ENCODE measurements around the gene HEPACAM.

Gene HEPACAM

DNA sequence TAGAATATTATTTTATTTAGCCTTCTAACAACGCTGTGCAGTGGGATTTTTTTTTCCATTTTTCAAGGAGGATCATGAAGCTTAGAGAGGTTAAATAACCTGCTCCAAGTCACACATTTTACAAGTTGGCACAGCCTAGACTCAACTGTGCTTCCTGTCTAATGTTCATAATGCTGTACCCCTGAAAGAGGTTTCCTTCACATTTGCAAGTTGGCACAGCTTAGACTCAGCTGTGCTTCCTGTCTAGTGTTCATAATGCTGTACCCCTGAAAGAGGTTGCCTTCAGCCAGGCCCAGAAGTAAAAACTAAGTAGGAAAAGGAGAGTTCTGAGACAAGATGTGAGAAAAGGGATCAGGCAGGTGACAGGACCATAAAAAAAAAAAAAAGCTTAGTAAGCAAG, 7.9 kb upstream of the HEPACAM start:
- no peak overlapping the region for H3K4me3 ChIP-seq (ENCODE audit: low read depth, low read length)

GRCh38 chr11:124943254-124943616, 7.4 kb upstream of the HEPACAM start:
- no peak overlapping the region for H3K4me3 ChIP-seq (ENCODE audit: low read depth, low read length)

DNA sequence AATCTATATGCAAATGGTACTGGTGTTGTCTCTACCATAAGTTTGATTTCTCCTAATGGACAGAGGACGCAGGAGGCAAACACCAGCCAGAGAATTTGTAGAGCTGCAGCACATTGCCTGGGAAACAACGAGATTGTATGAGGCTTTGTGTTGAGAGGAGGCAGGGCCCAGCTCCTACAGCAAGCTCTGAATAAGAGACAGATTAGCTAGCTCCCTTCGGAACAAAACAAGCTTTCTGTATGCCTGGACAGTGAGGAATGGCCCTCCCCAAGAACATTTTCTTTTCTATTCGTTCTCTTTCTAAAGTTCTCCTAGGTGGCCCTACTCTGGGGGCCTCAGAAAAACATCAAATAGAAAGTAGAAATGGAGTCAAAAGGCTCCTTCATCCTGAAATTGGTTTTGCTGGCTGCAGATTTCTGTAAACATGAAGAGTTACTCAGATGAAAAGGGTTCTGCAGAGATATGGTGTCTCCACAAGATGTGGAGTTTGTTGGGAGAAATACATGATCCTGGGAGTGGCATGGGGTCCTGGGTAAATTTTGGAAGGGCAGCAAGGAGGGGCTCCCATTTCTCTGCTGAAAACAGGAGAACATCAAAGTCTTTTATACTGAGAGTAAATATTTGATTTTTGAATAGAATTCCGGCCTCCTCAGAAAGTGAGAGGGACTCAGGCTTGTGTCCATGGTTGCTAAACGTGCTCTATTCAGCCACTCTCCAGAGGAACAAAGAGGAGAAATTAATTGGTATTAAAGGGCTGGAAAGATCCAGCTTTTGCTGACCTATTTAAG, 6.8 kb upstream of the HEPACAM start:
- no peak overlapping the region for H3K4me3 ChIP-seq (ENCODE audit: low read depth, low read length)

DNA sequence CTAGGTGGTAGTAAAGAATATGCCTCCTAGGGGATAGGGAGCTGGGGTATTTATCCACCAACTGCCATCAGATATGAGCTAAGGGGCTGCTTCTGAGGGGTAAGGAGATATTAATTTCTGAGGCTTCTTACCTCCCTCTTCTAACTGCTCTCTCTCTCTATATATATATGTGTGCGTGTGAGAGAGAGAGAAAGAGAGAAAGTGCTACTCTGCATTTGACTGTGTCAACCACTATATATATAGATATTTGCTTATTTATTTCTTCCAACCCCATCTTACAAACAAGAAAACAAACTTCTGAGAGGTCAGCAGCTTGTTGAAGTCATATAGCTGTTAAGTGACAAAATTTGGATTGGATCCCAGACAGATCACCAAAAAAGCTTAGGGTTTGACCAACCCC, 5.9 kb upstream of the HEPACAM start:
- no peak overlapping the region for H3K4me3 ChIP-seq (ENCODE audit: low read depth, low read length)

- H3K4me3 ChIP-seq (ENCODE audit: low read depth, low read length), result no peak overlapping the region
These were observed 3.1 kb upstream of the HEPACAM start for GRCh38 chr11:124938970-124939369.

DNA sequence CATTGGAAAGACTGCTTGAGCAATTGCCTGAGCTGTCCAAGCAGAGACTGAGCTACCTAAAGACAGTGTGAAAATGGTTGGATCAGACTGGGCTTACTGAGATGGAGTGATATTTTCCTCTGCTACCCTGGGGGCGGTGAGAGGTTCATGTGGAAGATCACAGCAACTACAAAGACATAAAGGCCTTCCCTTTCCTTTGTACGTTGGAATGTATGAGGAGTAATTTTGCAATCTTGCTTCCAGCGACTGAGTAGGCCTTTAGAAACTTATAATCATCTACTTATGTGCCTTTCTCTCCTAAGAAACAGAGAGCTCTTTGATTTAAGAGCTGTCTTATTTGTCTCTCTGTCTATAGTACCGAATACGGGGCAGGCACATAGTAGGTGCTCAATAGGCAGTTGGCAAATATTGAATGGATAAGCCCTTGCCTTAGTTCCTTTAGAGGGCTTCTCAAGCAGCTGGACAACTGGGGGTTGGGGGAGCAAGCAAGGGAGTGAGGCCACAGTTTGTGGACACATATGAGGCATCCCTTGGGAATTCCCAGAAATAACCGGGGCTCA, 2.4 kb upstream of the HEPACAM start:
- H3K4me3 ChIP-seq (ENCODE audit: low read depth, low read length), result no peak overlapping the region

- no peak overlapping the region for H3K4me3 ChIP-seq (ENCODE audit: low read depth, low read length)
These were observed 1.6 kb upstream of the HEPACAM start for GRCh38 chr11:124937336-124937935.

GRCh38 chr11:124934862-124935547, 842 bp downstream of the HEPACAM start:
- no peak overlapping the region for H3K4me3 ChIP-seq (ENCODE audit: low read depth, low read length)

GRCh38 chr11:124930799-124931198, 5.0 kb downstream of the HEPACAM start:
- H3K4me3 ChIP-seq (ENCODE audit: low read depth, low read length), result no peak overlapping the region

DNA sequence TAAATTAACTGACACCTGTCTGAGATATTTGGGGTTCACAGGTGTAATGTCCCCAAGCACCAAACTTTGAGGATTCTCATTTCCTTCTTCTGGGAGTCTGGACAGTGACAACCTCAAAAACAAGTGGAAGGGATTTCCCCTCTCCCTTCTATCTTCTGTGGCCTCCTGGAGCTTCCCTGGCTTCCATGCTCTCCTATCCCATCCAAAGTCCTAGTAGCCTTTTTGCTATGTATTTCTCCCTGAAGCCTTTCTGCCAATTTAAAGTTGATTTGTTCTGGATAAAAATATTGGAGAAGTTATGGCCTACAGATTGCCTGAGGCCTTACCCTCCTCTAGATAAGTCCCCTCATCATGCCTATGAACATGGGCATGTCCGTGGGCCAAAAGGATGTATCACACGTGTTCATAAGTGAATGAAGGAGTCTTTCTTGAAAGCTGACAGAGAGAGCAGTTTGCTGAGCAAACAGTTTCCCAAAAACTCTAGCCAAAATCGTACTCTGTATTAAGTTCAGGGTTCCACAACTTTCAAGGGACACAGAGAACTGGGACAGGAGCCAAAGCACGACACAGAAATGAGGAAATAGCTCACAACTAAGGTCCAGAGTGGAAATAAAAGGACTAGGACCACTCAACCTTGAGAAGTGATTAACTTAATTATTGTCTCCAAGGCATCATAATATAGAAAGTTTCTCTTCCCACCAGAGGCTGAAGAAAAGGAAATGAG, 6.7 kb downstream of the HEPACAM start:
- no peak overlapping the region for H3K4me3 ChIP-seq (ENCODE audit: low read depth, low read length)

GRCh38 chr11:124923296-124923695, 12.6 kb downstream of the HEPACAM start:
- no peak overlapping the region for H3K4me3 ChIP-seq (ENCODE audit: low read depth, low read length)

- H3K4me3 ChIP-seq (ENCODE audit: low read depth, low read length), result no peak overlapping the region
These were observed 13.0 kb downstream of the HEPACAM start for GRCh38 chr11:124922831-124923230.

DNA sequence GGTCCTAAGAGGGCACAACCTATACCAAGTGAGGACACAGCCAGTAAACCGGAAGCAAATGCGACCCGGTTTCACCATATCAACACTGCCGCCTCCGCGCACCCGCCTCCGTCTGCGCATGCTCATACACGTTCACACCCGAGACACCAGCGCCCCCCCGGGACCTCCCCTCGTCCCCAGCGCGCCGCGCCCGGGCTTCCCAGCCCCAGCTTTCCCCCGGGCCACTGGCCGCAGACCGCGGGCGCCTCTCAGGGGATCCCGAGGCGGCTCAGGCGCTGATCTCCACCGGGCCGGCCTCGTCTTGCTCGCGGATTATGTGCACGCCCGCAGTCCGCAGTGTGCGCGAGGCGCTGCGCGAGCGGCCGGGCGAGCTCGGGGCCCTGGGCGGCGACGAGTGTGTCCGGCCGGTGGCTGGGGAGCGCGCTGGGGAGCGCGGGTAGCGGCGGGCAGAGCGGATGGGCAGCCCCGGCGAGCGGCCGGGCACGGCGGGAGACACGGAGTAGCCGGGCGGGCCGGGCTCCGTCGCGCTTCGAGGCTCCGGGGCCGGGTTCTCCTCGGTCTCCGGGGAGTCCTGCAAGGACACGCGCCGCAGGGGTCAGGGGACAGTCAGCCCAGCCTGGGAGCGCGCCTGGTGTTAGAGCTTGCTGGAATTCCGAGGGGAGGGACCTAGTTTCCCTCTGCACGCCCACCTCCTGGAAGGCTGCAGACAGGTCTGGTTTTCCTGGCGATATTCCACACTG, 14.8 kb downstream of the HEPACAM start:
- H3K4me3 ChIP-seq (ENCODE audit: low read depth, low read length), result peak overlapping the region; percentile 25

DNA sequence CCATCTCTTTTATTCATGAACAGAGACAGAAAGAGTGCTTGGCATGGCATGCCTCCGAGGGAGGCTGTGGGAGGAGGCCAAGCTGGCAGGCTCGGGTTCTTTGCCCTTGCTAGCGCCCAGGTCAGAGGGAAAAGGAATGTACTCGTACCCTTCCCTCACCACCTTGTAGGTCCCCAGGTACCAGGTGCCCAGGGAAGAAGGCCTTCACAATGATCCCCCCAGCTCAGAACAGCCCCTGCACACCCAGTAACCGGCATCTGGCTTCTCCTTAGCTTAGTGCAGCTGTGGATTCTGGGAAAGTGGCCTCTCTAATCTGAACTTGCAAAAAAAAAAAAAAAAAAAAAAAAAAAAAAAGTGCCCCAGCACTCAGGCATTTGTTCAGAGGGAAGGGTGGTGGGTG, 15.5 kb downstream of the HEPACAM start:
- peak overlapping the region; percentile 25 for H3K4me3 ChIP-seq (ENCODE audit: low read depth, low read length)

DNA sequence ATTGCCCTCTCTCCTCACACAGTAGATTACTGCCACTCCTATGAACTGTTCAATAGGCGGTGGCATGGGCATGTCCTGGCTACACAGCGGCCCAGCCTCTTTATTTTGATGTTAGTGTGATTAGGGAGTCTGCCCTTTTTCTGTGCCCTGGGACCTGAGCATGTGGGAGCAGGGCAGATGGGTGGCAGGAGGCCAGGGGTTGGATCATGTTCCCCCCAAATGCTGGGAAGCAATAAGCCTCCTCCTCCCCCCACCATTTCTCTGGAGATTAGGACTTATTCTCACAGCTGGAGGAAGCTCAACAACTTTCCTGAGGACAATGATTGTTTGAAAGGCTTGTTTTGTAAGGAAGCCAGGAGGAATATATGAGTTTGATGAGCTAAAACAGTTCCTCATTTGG, 15.9 kb downstream of the HEPACAM start:
- H3K4me3 ChIP-seq (ENCODE audit: low read depth, low read length), result no peak overlapping the region

DNA sequence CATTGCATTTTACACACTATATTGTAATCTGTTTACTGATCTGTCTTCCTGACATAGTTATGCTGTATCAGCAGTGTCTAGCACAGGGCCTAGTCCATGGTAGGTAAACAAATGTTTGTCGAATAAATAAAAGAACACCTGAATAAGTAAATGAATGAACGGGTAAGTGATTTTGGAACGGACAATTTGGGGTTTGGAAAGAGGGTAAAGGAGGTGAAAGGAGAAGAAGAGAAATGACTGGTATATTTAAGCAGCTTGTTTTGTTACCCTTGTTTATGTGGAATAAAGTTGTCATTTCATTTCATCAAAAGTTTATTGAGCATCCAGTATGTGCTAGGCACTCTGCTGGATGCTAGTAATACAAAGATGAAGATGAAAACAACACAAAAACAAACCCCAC, 16.9 kb downstream of the HEPACAM start, which contains the start of gene HEPN1:
Gene HEPN1, plus strand, starts transcription at position 301 of the 400 bp plus-strand sequence.
- H3K4me3 ChIP-seq (ENCODE audit: low read depth, low read length), result no peak within 1 kb of the TSS

DNA sequence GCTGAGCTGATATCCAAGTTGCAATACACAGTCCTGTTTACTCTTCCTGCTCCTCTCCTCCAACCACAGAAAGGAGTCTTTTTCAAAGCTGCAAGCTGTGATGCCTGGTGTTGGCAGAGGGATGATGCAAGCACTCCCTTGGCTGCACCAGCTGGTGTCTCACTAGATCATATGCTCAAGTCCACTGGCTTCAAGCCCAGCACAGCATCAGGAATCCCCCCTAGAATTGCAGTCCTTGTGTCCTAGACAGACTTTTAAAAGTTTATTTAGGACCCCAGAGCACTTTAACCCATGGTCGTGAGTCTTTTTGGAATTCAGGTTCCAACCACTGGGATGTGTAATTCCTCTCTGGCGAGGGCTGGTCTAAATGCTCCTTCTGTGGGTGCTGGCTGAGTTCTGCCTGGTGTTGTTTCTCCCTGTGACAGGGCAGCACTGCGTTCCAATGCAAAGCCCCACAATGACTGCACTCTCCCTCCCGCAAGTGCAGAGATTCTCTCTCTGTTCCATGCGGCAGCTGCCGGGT, 18.7 kb downstream of the HEPACAM start:
- H3K4me3 ChIP-seq (ENCODE audit: low read depth, low read length), result no peak overlapping the region

GRCh38 chr11:124916370-124916710, 19.5 kb downstream of the HEPACAM start:
- no peak overlapping the region for H3K4me3 ChIP-seq (ENCODE audit: low read depth, low read length)

DNA sequence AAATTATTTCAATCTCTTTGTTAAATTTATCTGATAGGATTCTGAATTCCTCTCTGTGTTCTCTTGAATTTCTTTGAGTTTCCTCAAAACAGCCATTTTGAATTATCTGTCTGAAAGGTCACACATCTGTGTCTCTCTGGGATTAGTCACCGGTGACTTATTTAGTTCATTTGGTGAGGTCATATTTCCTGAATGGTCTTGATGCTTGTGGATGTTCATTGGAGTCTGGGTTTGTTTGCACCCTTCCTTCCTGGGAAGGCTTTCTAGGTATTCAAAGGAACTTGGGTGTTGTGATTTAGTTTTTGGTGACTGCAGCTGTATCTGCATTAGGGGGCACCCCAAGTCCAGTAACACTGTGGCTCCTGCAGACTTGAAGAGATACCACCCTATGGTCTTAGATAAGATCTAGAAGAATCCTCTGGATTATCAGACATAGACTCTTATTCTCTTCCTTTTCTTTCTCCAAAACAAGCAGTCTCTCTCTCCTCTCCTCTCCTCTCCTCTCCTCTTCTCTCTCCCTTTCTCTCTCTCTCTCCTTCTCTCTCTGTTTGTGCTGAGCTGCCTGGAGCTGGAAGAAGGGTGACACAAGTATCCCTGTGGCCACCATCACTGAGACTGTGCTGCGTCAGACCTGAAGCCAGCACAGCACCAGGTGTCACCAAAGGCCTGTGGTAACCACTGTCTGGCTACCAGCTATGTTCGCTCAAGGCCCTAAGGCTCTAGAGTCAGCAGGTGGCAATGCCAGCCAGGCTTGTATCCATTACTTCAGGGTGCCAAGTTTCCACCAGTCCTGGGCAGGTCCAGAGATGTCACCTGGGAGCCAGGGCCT, 20.1 kb downstream of the HEPACAM start:
- H3K4me3 ChIP-seq (ENCODE audit: low read depth, low read length), result no peak overlapping the region

Data from iPS-11a (cell line).